ENCODE results near the gene ADISSP. TPM values are rescaled to one million over a fixed set of nuclear protein-coding genes. Genes with fewer than 3 reads are reported as not detected.

ADISSP gene
- total and polyA plus RNA-seq, 2 of the 13 experiments (the other 11 are each of a cell fraction or from before 2014, with no cell fraction given): 38.3 to 90.6 TPM

GRCh38 chr20:3786126-3786484 lies 18.6 kb upstream of the ADISSP start (continued):
- no peak for TF ChIP-seq HIC2 (CRISPR knock-in tag; IDR thresholded peaks at IDR 0.05; ENCODE audit: low read depth)
- peak; percentile 62; the same call in 1 of the 2 replicates for TF ChIP-seq ZNF687 (CRISPR knock-in tag; IDR thresholded peaks at IDR 0.05)
- 0 out of 2 replicates have a peak, but pooled peaks have one; percentile 18 for TF ChIP-seq DNMT1 (CRISPR knock-in tag; IDR thresholded peaks at IDR 0.05)
- peak; percentile 72 for TF ChIP-seq MAX (IDR thresholded peaks at IDR 0.05)
- TF ChIP-seq ZNF280B (CRISPR knock-in tag; IDR thresholded peaks at IDR 0.05; ENCODE audit: borderline replicate concordance): peak; percentile 97
- no peak for TF ChIP-seq ZNF646 (CRISPR knock-in tag; IDR thresholded peaks at IDR 0.05)
- no peak for TF ChIP-seq ZNF792 (CRISPR knock-in tag; IDR thresholded peaks at IDR 0.05)
- TF ChIP-seq ZBTB2 (CRISPR knock-in tag; IDR thresholded peaks at IDR 0.05; ENCODE audit: low read depth): peak; percentile 8; the same call in 1 of the 2 replicates
- TF ChIP-seq FOXJ3 (CRISPR knock-in tag; IDR thresholded peaks at IDR 0.05; ENCODE audit: borderline replicate concordance): no peak
- TF ChIP-seq IRF1 (CRISPR knock-in tag; IDR thresholded peaks at IDR 0.05; ENCODE audit: low read depth): 0 out of 2 replicates have a peak, but pooled peaks have one; percentile 22
- TF ChIP-seq PHF8 (CRISPR knock-in tag; IDR thresholded peaks at IDR 0.05): no peak; the same call in 1 of the 2 replicates
- TF ChIP-seq RAD51 (IDR thresholded peaks at IDR 0.05; ENCODE audit: borderline replicate concordance): no peak

Measured in HepG2 (cell line).